Stimulated activated CD8-positive, alpha-beta memory T cell treated with anti-CD3 and anti-CD28 coated beads, Interleukin-4, amount 100 ng/mL, for 24 hours (primary cell): ENCODE measurements around the gene OR52E1.
"Not testable (repeated sequence)": the region's sequence is repeated elsewhere in the genome, so short reads cannot be mapped to it uniquely, and the experiment has no call there.

Experiments used
- DNase-seq: peaks from one replicate; pipeline ENCODE4 v3.0.0-alpha.2; 2020; ENCODE audit warnings: low read depth

OR52E1 gene

GRCh38 chr11:5069272-5069671 is at the start of gene OR52E1:
Gene OR52E1, plus strand, starts transcription at chr11:5069572.
- no peak for DNase-seq

DNA sequence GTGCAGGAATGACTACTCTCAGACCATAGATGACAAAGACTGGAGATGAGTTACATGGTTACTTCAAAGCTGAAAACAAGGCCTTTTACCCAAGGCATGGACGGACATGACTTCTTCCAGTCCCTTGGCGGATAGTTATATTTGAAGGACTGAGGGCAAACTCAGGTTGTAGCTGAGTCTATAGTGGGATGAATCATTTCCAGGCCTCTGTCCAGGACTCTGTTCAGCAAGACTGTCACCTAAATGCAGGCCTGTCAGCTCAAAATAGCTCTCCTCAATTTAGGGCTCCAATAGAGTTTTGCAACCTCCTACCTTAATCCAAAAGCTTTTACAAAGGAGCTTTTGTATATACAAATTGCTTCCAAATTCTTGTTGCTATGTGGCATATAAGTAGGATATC is 47.4 kb upstream of the OR52E1 start:
- no peak for DNase-seq

GRCh38 chr11:5036669-5037068 is 32.7 kb upstream of the OR52E1 start:
- no peak for DNase-seq

DNA sequence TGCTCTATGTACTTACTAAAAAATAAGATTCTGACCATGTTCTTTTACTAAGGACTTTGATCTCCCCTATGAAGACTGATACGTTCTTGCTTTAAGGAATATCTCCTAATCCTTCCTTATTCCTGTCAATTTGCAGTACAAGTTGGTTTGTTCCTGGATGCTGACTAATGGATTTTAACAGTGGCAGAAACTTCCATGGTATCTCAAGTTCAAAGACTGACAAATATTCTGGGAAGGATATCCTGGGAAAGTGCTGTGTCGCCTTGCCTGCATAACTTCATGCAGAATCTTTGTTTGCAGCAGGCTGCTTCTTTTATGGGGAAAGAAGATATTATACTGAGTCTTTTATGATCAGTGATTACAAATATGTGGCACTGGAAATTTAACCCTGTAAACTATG is 31.4 kb upstream of the OR52E1 start:
- no peak for DNase-seq

GRCh38 chr11:5038341-5038740 is 31.0 kb upstream of the OR52E1 start:
- DNase-seq = no peak

DNA sequence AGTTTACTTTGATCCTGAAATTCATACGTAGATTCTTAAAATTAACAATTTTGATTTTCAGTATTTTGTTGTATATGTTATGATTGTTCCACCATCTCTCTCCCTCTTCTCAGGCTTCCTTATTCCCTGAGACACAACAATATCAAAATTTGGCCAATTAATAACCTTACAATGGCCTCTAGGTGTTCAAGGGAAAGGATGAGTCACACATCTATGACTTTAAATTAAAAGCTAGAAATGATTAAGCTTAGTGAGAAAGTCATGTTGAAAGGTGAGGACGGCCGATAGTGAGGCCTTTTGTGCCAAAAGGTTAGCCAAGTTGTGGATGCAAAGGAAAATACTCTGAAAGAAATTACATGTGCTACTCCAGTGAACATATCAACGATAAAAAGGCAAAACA is 28.5 kb upstream of the OR52E1 start:
- DNase-seq = no peak

DNA sequence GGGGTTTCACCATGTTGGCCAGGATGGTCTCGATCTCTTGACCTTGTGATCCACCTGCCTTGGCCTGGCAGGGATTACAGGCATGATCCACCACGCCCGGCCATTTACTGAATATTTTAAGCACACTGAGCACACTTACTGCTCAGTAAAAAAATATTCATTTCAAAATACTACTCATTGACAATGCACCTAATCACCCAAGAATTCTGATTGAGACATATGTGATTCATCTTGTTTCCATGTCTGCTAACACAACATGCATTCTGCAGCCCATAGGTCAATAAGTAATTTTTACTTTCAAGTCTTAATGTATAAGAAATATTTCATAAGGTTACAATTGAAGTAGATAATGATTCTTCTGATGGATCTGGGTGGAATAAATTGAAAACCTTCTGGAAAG is 27.3 kb upstream of the OR52E1 start:
- no peak for DNase-seq

GRCh38 chr11:5043380-5043779 is 26.0 kb upstream of the OR52E1 start:
- no peak for DNase-seq

- no peak for DNase-seq
Measured at GRCh38 chr11:5046226-5046625, 23.1 kb upstream of the OR52E1 start, which contains the start of gene OR52J3. Gene OR52J3, plus strand, starts transcription at chr11:5046526. Its CDS starts 0 bp downstream, at chr11:5046526.

GRCh38 chr11:5046754-5047330 is 22.5 kb upstream of the OR52E1 start:
- no peak for DNase-seq

DNA sequence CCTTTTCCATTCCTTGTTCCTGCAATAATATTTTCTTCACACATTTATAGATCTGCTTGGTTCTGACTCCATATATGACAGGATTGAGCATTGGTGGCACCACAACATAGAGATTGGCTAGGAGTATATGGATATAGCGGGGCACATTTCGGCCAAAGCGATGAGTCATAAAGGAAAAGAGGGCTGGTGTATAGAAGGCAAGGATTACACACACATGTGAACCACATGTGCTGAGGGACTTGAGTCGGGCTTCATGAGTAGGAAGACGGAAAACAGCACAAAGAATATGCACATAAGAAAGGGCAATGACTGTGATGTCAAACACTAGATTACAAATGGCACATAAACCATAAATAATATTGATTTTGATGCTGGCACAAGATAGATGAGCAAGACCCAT is 10.7 kb upstream of the OR52E1 start:
- DNase-seq = not testable (repeated sequence)

- no peak for DNase-seq
Measured at GRCh38 chr11:5059391-5059790, 10.0 kb upstream of the OR52E1 start, which contains the start of gene OR52E2. Gene OR52E2, minus strand, starts transcription at chr11:5059627. Its CDS starts 0 bp downstream, at chr11:5059627.

DNA sequence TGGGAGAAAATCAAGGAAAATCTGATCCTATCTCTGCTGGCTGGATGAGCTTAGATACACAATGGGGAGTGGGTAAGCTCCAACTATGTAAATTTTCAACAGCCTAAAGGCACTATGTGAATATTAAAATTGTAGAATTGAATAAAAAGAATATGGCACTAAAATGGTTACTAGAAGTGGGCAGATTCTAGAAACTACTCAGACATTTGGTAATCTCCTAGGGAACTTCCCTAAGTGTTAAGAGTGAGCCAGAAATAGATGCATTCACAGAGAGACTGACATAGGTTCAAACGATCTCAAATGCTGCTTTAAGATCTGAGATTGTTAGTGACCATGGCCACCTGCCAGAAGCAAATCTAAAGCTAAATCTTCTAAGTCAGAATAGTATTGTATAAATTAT is 4.3 kb upstream of the OR52E1 start:
- DNase-seq = no peak

- no peak for DNase-seq
Measured at GRCh38 chr11:5071799-5072198, 2.4 kb downstream of the OR52E1 start.

GRCh38 chr11:5081405-5081804 is 12.0 kb downstream of the OR52E1 start:
- DNase-seq = no peak

GRCh38 chr11:5083602-5084001 is 14.2 kb downstream of the OR52E1 start:
- DNase-seq = no peak

DNA sequence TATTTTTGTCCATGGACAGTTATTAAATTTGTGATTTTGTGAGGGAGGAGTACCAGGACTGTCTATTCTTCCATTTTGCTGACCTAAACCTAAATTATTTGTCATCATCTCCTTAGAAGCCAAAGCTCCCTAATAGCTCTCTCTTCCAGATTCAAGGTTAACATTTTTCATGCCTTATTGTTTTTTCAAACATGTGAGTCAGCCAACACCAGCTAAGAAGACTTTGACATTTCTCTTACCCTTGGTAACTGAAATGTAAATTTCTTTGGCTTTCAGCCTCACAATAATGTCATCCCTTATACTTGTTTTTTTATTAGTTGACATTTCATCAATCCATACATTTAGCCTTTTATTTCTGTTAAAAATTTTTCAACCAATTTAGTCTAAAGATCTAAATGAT is 19.2 kb downstream of the OR52E1 start:
- no peak for DNase-seq

GRCh38 chr11:5090668-5091067 is 21.3 kb downstream of the OR52E1 start:
- DNase-seq = no peak

- no peak for DNase-seq
Measured at GRCh38 chr11:5092821-5093585, 23.6 kb downstream of the OR52E1 start.

DNA sequence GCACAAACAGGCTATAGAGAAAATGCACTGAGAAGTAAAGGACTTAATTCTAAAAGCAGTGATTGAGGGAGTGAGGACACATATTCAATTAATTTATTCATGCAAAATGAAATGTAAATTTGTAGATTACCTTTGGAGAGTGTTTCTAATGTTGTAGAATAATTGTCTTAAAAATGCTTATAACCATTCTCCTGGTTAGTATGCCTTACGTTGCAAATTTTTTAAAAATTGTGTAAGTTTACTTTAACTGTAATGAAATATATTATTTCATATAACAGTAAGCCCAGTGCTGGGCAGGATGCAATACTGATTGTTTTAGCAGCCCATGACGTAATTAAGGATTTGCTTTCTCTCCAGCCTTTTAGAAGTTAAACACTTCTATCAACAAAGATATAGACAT is 26.6 kb downstream of the OR52E1 start:
- DNase-seq = no peak

GRCh38 chr11:5102246-5102645 is 32.9 kb downstream of the OR52E1 start:
- no peak for DNase-seq

DNA sequence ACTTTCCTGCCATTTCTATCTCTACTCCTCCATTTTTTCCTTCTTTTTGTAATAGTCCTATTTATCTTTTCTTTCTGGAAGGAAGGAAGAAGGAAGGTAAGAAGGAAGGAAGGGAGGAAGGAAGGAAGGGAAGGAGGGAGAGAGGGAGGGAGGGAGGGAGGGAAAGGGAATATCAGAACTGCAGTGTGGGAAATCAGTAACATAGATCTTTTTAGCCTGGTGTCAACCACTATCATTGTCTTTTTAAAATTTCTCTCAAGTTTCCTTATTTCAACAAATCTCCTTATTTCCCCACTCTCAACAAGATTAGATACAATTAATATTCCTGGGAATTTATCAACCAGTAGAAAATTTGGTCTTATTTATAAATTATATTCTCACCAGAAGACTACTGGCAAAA is 33.7 kb downstream of the OR52E1 start:
- no peak for DNase-seq

DNA sequence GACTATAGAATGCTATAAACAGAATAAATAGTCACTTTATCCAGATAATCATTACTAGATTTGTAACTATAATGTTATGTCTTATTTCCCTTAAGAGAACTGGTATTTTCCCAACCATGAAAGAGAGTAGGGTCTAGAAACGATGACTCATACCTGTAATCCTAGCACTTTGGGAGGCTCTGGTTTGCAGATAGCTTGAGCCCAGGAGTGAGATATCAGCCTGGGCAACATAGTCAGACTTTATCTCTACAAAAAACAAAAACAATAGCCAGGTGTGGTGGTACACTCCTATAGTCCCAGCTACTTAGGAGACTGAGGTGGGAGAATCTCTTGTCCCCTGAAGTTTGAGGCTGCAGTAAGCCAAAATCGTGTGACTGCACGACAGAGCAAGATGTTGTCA is 37.9 kb downstream of the OR52E1 start:
- no peak for DNase-seq

DNA sequence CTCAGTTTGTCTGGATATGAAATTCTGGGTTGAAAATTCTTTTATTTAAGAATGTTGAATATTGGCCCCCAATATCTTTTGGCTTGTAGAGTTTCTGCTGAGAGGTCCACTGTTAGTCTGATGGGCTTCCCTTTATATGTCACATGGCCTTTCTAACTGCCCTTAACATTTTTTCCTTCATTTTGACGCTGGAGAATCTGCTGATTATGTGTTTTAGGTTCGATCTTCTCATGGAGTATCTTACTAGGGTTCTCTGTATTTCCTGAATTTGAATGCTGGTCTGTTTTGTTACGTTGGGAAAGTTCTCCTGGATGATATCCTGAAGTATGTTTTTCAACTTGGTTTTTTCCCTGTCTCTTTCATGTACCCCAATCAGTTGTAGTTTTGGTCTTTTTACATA is 46.0 kb downstream of the OR52E1 start:
- DNase-seq = no peak
